Left colon (tissue), 2 donors: Measurements from ENCODE around the gene EXOSC1. TPM values are rescaled to one million over a fixed set of nuclear protein-coding genes. Genes with fewer than 3 reads are reported as not detected.
"Not testable (repeated sequence)": the region's sequence is repeated elsewhere in the genome, so short reads cannot be mapped to it uniquely, and the experiment has no call there.

Source experiments
- ATAC-seq: fragments of 200-7000 bp; cut with Tn5 transposase; one replicate; pipeline ENCODE4 v1.9.1; 2020; ENCODE audit warnings: mild to moderate bottlenecking, moderate library complexity
- DNase-seq, 2 donors: peaks; one replicate each; pipeline ENCODE4 v3.0.0-alpha.2; 2020
- intact Hi-C, 2 donors: fragments of 100-400 bp; cut with DNase I in 1 of 2; cut with micrococcal nuclease in 1 of 2; formaldehyde crosslinking; loops; one replicate each; pipeline versions ENCODE4 v1.11.2 to v1.14.0; 2022; cut with DNase I, micrococcal nuclease
- total RNA-seq, 2 donors: library from RNA; stranded (reverse); fragmentation: NEBNext Ultra II Directional; extraction: Animal tissue kit (Norgen Biotek cat#: 25700); gene quantifications; one replicate each; pipeline ENCODE4 v1.2.1, GENCODE V29; 2021
- donor health status: DM: no; HTN: no; CAD: no.
- donor health status: DM: yes; HTN: yes; CAD: no.

EXOSC1 gene
- total RNA-seq, 2 donors from 2014 or later, result 21.7 to 22.6 TPM

GRCh38 chr10:97425964-97426775 lies 19.6 kb downstream of the EXOSC1 start, which contains the start of gene PGAM1:
Gene PGAM1 (plus strand): TSS chr10:97426191. CDS start chr10:97426308, 117 bp downstream.
- DNase-seq (peak; percentile 91 to 92), ATAC-seq (peak; percentile 84)
- intact Hi-C loops, result no loop called here

- intact Hi-C loops, ATAC-seq: not testable (repeated sequence)
Observed at GRCh38 chr10:97423757-97424098, 22.1 kb downstream of the EXOSC1 start.

GRCh38 chr10:97416565-97416964 lies 29.2 kb downstream of the EXOSC1 start:
- intact Hi-C loops, result no loop called here
- DNase-seq (no peak), ATAC-seq (no peak)

More at GRCh38 chr10:97423757-97424098, 22.1 kb downstream of the EXOSC1 start:
- not testable (repeated sequence) for DNase-seq

GRCh38 chr10:97412891-97413304 lies 32.9 kb downstream of the EXOSC1 start:
- intact Hi-C loops, result no loop called here
- DNase-seq (no peak), ATAC-seq (no peak)

GRCh38 chr10:97411406-97411805 lies 34.4 kb downstream of the EXOSC1 start:
- intact Hi-C loops, result no loop called here
- DNase-seq, result no peak
- no peak for ATAC-seq

GRCh38 chr10:97408496-97408992 lies 37.3 kb downstream of the EXOSC1 start:
- peak; percentile 36 to 59 for DNase-seq
- intact Hi-C loops, result no loop called here
- peak; percentile 74 for ATAC-seq

- no peak for DNase-seq
- intact Hi-C loops, result no loop called here
- ATAC-seq, result no peak
Observed at GRCh38 chr10:97407952-97408248, 37.9 kb downstream of the EXOSC1 start.

GRCh38 chr10:97407211-97407951 lies 38.4 kb downstream of the EXOSC1 start:
- ATAC-seq (peak; percentile 84), DNase-seq (peak; percentile 57 to 61)
- intact Hi-C loops, result no loop called here

- ATAC-seq, DNase-seq, intact Hi-C loops: not testable (repeated sequence)
Observed at GRCh38 chr10:97406483-97406882, 39.3 kb downstream of the EXOSC1 start.

- DNase-seq, result no peak
- no peak for ATAC-seq
- intact Hi-C loops, result no loop called here
Observed at GRCh38 chr10:97406064-97406463, 39.7 kb downstream of the EXOSC1 start.

GRCh38 chr10:97404044-97404443 lies 41.8 kb downstream of the EXOSC1 start:
- no peak for ATAC-seq
- intact Hi-C loops, result no loop called here

GRCh38 chr10:97401455-97401919 lies 44.3 kb downstream of the EXOSC1 start:
- DNase-seq (peak in 1 of 2 donors; percentile 23), ATAC-seq (no peak)
- intact Hi-C loops, result no loop called here

More at GRCh38 chr10:97404044-97404443, 41.8 kb downstream of the EXOSC1 start:
- no peak for DNase-seq

GRCh38 chr10:97400665-97401454 lies 44.9 kb downstream of the EXOSC1 start, which contains the start of gene RRP12:
Gene RRP12 (minus strand): TSS chr10:97401340. CDS start chr10:97401231, 109 bp downstream.
- DNase-seq (peak; percentile 82 to 93), ATAC-seq (peak; percentile 96)
- intact Hi-C loops, result no loop called here

- DNase-seq (peak; percentile 70 to 73), ATAC-seq (peak; percentile 72)
- intact Hi-C loops, result no loop called here
Observed at GRCh38 chr10:97399843-97400545, 45.8 kb downstream of the EXOSC1 start.

- no peak for ATAC-seq
- DNase-seq, result no peak
- intact Hi-C loops, result no loop called here
Observed at GRCh38 chr10:97396056-97396455, 49.8 kb downstream of the EXOSC1 start.

GRCh38 chr10:97393034-97393573 lies 52.7 kb downstream of the EXOSC1 start:
- intact Hi-C loops, result no loop called here
- no peak for ATAC-seq
- DNase-seq, result no peak

- ATAC-seq, result no peak
- intact Hi-C loops, result no loop called here
- DNase-seq, result no peak
Observed at GRCh38 chr10:97390091-97390490, 55.7 kb downstream of the EXOSC1 start.

GRCh38 chr10:97388152-97388551 lies 57.7 kb downstream of the EXOSC1 start:
- DNase-seq, result no peak
- ATAC-seq, result no peak
- intact Hi-C loops, result no loop called here
